HEK293T (cell line): ENCODE data around the gene FMN2.

Source experiments
- BHLHE40 ChIP-seq: fragments of 450-650 bp; IDR thresholded peaks from 2 replicates; pipeline ENCODE4 v1.6.1; 2016; ENCODE audit warnings: mild to moderate bottlenecking, moderate library complexity, borderline replicate concordance
- ELF4 ChIP-seq: fragments of 450-650 bp; IDR thresholded peaks from 2 replicates; pipeline ENCODE4 v1.6.1; 2017; ENCODE audit warnings: antibody characterized with exemption
- FOXA1 ChIP-seq: fragments of 450-650 bp; IDR thresholded peaks from 2 replicates; pipeline ENCODE4 v1.6.1; 2016; ENCODE audit warnings: mild to moderate bottlenecking
- FOXK2 ChIP-seq: fragments of 450-650 bp; IDR thresholded peaks from 2 replicates; pipeline ENCODE4 v1.6.1; 2016; ENCODE audit warnings: mild to moderate bottlenecking
- FOXM1 ChIP-seq: fragments of 450-650 bp; IDR thresholded peaks from 2 replicates; pipeline ENCODE4 v1.6.1; 2017; ENCODE audit warnings: mild to moderate bottlenecking, borderline replicate concordance
- HDGF ChIP-seq: fragments of 450-650 bp; IDR thresholded peaks from 2 replicates; pipeline ENCODE4 v1.6.1; 2017; ENCODE audit warnings: antibody characterized with exemption, borderline replicate concordance
- SP1 ChIP-seq: fragments of 450-650 bp; IDR thresholded peaks from 2 replicates; pipeline ENCODE4 v1.6.1; 2017
- SUZ12 ChIP-seq: fragments of 450-650 bp; IDR thresholded peaks from 2 replicates; pipeline ENCODE4 v1.6.1; 2016; ENCODE audit warnings: mild to moderate bottlenecking
- TARDBP ChIP-seq: fragments of 450-650 bp; IDR thresholded peaks from 2 replicates; pipeline ENCODE4 v1.6.1; 2016

GRCh38 chr1:240499012-240499411 lies 407.3 kb downstream of the FMN2 start:
- no peak for TF ChIP-seq FOXA1
- no peak for TF ChIP-seq FOXM1
- TF ChIP-seq FOXK2: no peak
- no peak for TF ChIP-seq ELF4
- no peak for TF ChIP-seq SP1
- TF ChIP-seq TARDBP: no peak
- no peak for TF ChIP-seq HDGF
- no peak for TF ChIP-seq SUZ12
- no peak for TF ChIP-seq BHLHE40
